GM12891 (cell line): ENCODE measurements around the gene IGFBP5.

Experiments used
- DNase-seq: peaks from one replicate; pipeline ENCODE4 v3.0.0; 2011; ENCODE audit warnings: low spot score; ENCODE audit not compliant: insufficient read length
- FAIRE-seq: peaks from 2 replicates; lab custom pipeline; 2011; peaks lifted over from hg19 to GRCh38; lab: Jason Lieb, UNC
- PAX5 ChIP-seq: IDR thresholded peaks from 2 replicates; pipeline ENCODE4 v1.6.1; 2011; ENCODE audit warnings: low read length, moderate library complexity, mild to moderate bottlenecking; ENCODE audit not compliant: insufficient read depth, severe bottlenecking
- POLR2A ChIP-seq: IDR thresholded peaks from 2 replicates; pipeline ENCODE4 v1.6.1; 2011; ENCODE audit warnings: low read depth, low read length, control low read depth
- POLR2AphosphoS5 ChIP-seq: IDR thresholded peaks from 2 replicates; pipeline ENCODE4 v1.6.1; 2011; ENCODE audit warnings: low read depth, low read length, control low read depth
- POU2F2 ChIP-seq: IDR thresholded peaks from 2 replicates; pipeline ENCODE4 v1.6.1; 2011; ENCODE audit warnings: low read depth, mild to moderate bottlenecking, control low read depth, low read length, moderate library complexity
- SPI1 ChIP-seq: IDR thresholded peaks from 2 replicates; pipeline ENCODE4 v1.6.1; 2011; ENCODE audit warnings: low read depth, low read length, control low read depth
- TAF1 ChIP-seq: IDR thresholded peaks from 2 replicates; pipeline ENCODE4 v1.6.1; 2011; ENCODE audit warnings: low read depth, low read length, control low read depth

Gene IGFBP5

GRCh38 chr2:216715402-216715974, 20.1 kb upstream of the IGFBP5 start:
- FAIRE-seq, result no peak
- TF ChIP-seq TAF1, result no peak
- no peak for TF ChIP-seq SPI1
- DNase-seq, result no peak

GRCh38 chr2:216714376-216714775, 19.0 kb upstream of the IGFBP5 start:
- DNase-seq (no peak), FAIRE-seq (no peak)
- TF ChIP-seq PAX5 (no peak), POLR2A (no peak), POU2F2 (no peak), TAF1 (no peak), SPI1 (no peak), POLR2AphosphoS5 (no peak)

GRCh38 chr2:216713691-216714336, 18.5 kb upstream of the IGFBP5 start:
- no peak for TF ChIP-seq POLR2A
- TF ChIP-seq TAF1, result no peak
- TF ChIP-seq SPI1, result no peak
- no peak for TF ChIP-seq POLR2AphosphoS5
- no peak for TF ChIP-seq PAX5
- TF ChIP-seq POU2F2, result no peak
- FAIRE-seq, result no peak
- no peak for DNase-seq

- DNase-seq, result no peak
- no peak for TF ChIP-seq POLR2A
- TF ChIP-seq PAX5, result no peak
- TF ChIP-seq POU2F2, result no peak
- no peak for TF ChIP-seq SPI1
- no peak for TF ChIP-seq TAF1
- no peak for TF ChIP-seq POLR2AphosphoS5
- no peak for FAIRE-seq
These were observed 16.0 kb upstream of the IGFBP5 start for GRCh38 chr2:216711348-216711747.

- FAIRE-seq (no peak), DNase-seq (no peak)
These were observed 15.4 kb upstream of the IGFBP5 start for GRCh38 chr2:216710551-216711301.

GRCh38 chr2:216702756-216703155, 7.4 kb upstream of the IGFBP5 start:
- DNase-seq (no peak), FAIRE-seq (no peak)
- TF ChIP-seq PAX5, result no peak
- no peak for TF ChIP-seq POU2F2
- no peak for TF ChIP-seq SPI1
- no peak for TF ChIP-seq TAF1
- no peak for TF ChIP-seq POLR2AphosphoS5
- no peak for TF ChIP-seq POLR2A

More at GRCh38 chr2:216710551-216711301, 15.4 kb upstream of the IGFBP5 start:
- no peak for TF ChIP-seq POU2F2
- TF ChIP-seq POLR2AphosphoS5, result no peak
- TF ChIP-seq POLR2A, result no peak
- no peak for TF ChIP-seq TAF1
- TF ChIP-seq SPI1, result no peak
- TF ChIP-seq PAX5, result no peak

- FAIRE-seq, result no peak
- TF ChIP-seq PAX5, result no peak
- no peak for TF ChIP-seq TAF1
- no peak for TF ChIP-seq POU2F2
- TF ChIP-seq SPI1, result no peak
- no peak for TF ChIP-seq POLR2AphosphoS5
- no peak for TF ChIP-seq POLR2A
These were observed 6.2 kb upstream of the IGFBP5 start for GRCh38 chr2:216701544-216701943.

GRCh38 chr2:216700781-216701180, 5.4 kb upstream of the IGFBP5 start:
- TF ChIP-seq POLR2A (no peak), TAF1 (no peak), POLR2AphosphoS5 (no peak), POU2F2 (no peak), SPI1 (no peak), PAX5 (no peak)
- DNase-seq (no peak), FAIRE-seq (no peak)

More at GRCh38 chr2:216701544-216701943, 6.2 kb upstream of the IGFBP5 start:
- DNase-seq, result no peak

- DNase-seq, result no peak
- TF ChIP-seq POU2F2 (no peak), PAX5 (no peak), POLR2AphosphoS5 (no peak), SPI1 (no peak), POLR2A (no peak), TAF1 (no peak)
These were observed 4.8 kb upstream of the IGFBP5 start for GRCh38 chr2:216700088-216700567.

GRCh38 chr2:216698895-216699294, 3.5 kb upstream of the IGFBP5 start:
- DNase-seq (no peak), FAIRE-seq (peak; percentile 65)
- no peak for TF ChIP-seq POLR2AphosphoS5
- TF ChIP-seq TAF1, result no peak
- no peak for TF ChIP-seq PAX5
- no peak for TF ChIP-seq POU2F2
- no peak for TF ChIP-seq SPI1
- no peak for TF ChIP-seq POLR2A

More at GRCh38 chr2:216700088-216700567, 4.8 kb upstream of the IGFBP5 start:
- FAIRE-seq, result no peak
